Measurements from ENCODE around the gene TRPC4.
A peak's percentile ranks its signal among the peaks of the same experiment; 100 is the strongest.
"Not testable (repeated sequence)": the region's sequence is repeated elsewhere in the genome, so short reads cannot be mapped to it uniquely, and the experiment has no call there.

Gene TRPC4

DNA sequence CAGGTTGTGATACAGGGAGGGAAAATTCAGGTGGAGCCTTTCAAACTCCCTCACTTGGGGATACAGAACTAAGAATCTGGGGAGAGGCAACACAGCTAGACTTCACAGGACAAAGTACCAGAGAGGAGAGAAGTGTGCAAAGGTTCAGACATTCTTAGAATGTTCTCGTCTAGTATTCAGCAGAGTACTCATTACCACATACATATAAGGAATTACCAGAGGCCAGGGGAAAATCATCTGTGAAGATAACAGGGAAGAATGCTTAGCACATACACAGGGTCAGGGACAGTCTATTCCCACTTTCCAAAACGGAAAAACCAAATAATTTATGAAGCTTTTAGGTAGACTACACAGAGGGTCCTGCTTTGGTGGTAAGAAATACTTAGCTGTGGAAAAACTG is 58.1 kb downstream of the TRPC4 start:
- DNase-seq: no peak

DNA sequence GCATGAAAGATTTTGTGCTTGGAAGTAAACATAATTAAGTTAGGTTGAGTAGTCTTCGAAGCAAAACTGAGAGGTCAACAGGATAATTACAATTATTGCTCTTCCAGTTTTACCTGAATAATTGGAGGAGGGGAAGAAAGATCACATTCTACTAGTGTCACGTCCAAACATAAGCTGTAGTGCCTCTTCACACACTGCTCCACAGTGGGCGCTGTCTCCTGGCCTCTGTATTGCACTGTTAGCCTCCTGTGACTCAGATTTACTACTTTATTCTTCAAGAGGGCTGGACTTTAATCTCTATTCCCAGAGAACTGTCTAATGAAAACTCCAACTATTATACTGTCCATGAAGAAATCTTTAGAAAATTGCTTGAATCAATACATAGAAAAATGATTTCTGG is 62.9 kb downstream of the TRPC4 start:
- DNase-seq: no peak

DNA sequence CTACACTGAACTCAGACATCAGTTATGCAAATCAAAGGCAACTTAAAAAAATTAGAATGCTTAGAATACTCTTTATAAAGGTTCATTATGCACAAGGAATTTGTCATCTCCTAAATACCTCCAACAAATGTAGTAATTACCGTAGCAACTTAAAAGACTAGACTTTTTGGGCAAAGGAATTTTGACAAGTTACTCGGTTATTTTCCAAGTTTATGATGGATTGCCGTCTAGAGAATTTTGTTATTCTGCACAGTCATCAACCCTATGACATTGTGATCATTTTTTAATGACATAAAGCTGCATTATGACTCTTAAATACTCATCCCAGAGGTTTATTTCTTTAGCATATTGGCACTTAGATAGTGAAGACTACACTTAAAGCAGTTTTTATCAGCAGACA is 71.9 kb downstream of the TRPC4 start:
- DNase-seq: no peak

- DNase-seq: not testable (repeated sequence)
These were observed 72.8 kb downstream of the TRPC4 start for GRCh38 chr13:37796795-37797194.

GRCh38 chr13:37795326-37795725 is 74.2 kb downstream of the TRPC4 start:
- DNase-seq: no peak

GRCh38 chr13:37791699-37792098 is 77.9 kb downstream of the TRPC4 start:
- no peak for DNase-seq

DNA sequence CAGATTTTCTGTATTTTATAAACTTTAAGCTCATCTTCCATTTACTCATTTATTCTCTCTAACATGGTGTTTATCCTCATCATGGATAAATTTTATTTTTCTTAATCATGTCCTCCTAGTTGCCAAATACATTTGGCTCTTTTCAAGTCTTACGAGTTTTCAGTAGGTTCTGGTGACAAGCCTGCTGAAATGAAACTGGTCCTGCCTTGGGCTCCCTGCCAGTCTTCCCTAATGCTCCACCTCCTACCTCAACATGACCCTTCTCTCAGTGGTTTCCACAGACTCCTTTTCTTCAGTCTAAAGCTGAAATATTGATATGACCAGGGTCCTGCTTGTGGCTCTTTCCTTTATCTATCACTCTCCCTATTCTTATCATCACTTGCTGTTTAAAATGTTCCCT is 81.2 kb downstream of the TRPC4 start:
- DNase-seq: no peak

- DNase-seq: no peak
These were observed 91.9 kb downstream of the TRPC4 start for GRCh38 chr13:37777676-37778075.

GRCh38 chr13:37775871-37776270 is 93.7 kb downstream of the TRPC4 start:
- DNase-seq: no peak

DNA sequence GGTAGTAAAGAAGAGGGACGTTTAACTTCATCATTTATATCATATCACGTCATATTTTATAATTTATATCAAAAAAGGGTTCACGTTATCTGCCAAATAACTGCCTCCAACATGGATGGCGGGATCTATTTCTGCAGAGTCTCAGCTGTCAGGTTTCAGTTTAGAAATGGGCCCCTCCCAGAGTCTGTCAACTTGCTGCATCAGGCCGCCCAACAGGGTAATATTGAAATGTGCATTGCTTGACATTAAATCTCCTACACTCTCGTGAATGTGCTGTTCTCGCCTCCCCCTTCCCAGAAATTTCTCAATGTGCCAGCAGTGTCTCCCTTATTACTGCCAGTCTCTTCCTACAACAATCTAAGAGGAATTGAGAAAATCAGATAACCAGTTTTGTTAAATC is 96.9 kb downstream of the TRPC4 start:
- no peak for DNase-seq

DNA sequence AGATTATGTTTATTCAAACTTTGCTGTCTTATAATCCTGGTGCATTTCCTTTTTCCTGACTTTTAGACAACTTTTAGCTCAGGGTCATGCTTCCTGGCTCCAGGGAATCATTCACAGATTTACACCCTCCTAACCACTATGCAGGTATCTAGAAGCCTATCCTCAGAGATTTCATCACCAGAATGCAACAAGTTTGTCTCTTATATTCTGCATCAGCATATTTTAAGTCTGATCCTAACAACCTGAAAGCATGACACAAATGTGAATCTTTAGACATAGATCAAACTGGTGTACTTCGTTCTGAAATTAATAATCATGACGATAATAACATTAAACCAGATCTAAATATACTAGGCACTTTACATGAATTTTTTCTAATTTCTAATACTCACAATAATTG is 100.0 kb downstream of the TRPC4 start:
- DNase-seq: no peak

DNA sequence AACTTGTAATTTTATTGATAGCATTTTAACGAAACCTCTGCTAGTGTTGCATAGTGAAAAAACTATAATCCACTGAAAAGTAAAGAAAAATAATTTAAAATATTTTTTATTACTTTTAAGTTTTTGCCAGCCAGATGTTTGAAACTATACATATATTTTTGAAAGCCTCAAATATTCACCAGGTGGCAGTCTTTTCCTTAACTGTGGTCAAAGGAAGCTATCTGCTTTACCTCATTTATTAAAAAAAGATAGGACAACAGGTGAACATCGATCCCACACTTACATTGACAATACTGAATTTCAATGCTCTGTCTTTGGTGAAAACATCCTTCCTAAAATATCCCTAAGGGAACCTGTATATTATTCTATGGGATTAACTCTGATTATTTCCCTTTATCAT is 100.5 kb downstream of the TRPC4 start:
- no peak for DNase-seq

GRCh38 chr13:37766502-37766901 is 103.1 kb downstream of the TRPC4 start:
- no peak for DNase-seq

DNA sequence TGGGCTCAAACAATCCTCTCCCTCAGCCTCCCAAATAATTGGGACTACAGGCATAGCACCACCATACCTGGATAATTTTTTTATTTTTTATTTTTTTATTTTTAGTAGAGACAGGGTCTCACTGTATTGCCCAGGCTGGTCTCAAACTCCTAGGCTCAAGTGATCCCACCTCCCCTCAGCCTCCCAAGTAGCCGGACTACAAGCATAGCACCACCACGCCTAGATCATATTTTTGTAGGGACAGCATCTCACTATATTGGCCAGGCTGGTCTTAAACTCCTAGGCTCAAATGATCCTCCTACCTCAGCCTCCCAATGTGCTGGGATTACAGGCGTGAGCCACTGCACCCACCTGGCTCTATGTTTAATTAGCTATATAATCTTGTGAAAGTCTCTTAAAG is 114.2 kb downstream of the TRPC4 start:
- DNase-seq: no peak

- DNase-seq: no peak
These were observed 115.8 kb downstream of the TRPC4 start for GRCh38 chr13:37753776-37754175.

GRCh38 chr13:37752146-37752545 is 117.4 kb downstream of the TRPC4 start:
- DNase-seq: no peak

DNA sequence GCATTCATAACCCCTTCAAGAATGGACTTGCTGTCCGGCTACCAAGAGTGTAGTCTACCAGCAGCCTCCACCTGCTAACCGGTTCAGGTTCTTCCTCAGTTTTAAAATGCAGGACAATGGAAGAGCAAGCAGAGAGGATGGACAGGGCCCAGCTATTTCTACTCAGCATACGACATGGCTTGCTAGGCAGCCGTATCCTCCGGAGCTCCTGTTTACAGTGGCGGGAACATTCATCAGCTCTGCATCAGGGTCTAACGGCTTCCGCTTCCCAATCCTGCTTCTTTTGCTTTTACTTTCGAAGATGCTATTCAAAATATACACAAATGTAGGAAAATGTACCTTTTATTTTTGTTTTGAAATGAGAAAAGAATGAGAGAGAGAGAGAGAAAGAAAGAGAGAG is 118.5 kb downstream of the TRPC4 start:
- DNase-seq: no peak

GRCh38 chr13:37748913-37749312 is 120.7 kb downstream of the TRPC4 start:
- DNase-seq: peak; percentile 35

DNA sequence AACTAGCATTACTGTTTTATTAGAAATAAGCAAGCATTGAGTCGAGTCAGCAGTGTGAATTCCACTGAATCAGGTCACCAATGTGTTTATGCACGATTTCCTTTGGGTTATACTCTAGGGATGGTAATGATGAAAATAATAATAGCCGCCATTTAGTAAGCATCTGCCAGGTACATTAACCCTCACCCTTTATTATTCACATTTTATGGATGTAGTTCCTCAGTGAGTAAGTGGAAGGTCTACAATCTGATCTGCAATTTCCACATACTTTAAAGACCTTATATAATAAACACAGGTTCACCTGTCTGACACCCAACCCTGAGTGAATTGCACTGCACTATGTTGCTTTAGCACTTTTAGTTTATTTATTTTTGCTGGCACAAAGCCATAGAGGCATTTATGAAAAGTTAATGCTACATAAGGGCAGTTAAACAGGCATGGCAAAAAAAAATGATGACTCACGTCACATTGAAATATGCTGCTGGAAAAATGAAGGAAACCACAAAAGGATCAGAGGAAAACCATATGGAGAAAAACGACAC is 122.4 kb downstream of the TRPC4 start:
- peak; percentile 4 for DNase-seq

DNA sequence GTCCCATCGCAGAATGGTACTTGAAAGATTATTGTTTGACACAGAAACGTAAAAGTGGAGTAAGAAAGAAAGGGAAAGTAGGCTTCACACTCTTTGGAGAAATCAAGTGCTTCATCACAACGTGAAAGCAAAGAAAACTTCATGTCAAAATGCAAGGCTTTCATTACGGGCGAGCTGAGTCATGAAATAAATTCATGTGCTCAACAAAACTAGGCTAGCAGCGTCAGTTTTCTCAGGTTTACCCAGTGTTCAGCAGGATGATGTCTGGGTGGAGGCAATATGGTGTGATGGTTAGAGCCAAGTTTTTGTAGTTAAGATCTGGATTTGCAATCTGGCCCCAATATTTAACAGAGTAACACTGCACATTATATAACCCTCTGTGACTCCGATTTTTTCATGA is 128.0 kb downstream of the TRPC4 start:
- DNase-seq: no peak

GRCh38 chr13:37736045-37736444 is 133.5 kb downstream of the TRPC4 start:
- no peak for DNase-seq

DNA sequence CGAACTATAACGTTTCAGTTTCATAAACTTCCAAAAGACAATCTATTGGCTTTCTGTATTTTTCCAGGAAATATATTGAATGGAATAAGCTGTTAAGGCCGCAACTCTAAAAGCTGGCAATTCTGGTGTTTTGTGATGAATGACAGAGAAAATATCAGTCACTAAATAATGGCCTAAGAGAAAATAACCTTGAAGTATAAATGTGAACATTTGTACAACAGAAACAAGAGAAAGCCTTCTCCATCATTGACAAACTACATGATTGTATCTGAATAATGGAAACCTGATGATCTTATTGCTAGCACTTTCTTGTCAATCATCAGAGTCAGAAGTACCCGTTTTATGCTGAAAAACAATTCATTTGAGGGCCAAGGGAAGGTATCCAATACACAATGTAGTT is 134.3 kb downstream of the TRPC4 start:
- DNase-seq: no peak

- no peak for DNase-seq
These were observed 139.7 kb downstream of the TRPC4 start for GRCh38 chr13:37729876-37730275.

- DNase-seq: peak; percentile 75
These were observed 153.0 kb downstream of the TRPC4 start for GRCh38 chr13:37716420-37717195.

DNA sequence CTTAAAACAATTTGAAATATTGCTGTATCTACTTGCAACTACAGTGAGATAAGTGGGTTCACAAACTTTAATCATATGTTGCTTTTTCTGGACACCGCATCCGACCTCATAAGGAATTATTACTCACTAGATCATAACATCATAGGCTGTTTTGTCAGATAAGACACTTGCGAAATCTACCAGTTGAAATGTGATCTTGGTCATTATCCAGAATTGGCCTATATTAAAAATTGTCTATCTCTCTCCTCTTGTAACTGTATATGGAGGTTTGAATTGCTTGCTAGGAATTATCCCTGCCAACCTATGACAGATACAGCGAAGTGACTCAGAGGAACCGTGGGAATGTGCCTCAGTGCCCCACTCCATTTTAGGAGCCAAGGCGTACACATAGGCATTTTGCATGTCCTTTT is 154.0 kb downstream of the TRPC4 start:
- DNase-seq: peak; percentile 69
